ENCODE results near the gene SLC27A1. TPM values are rescaled to one million over a fixed set of nuclear protein-coding genes. Genes with fewer than 3 reads are reported as not detected.

The SLC27A1 gene
- total and polyA plus RNA-seq, 2 donors (not counting 3 experiments of a cell fraction or from before 2014, with no cell fraction given): 10.4 to 13.5 TPM

GRCh38 chr19:17490411-17490810 lies 20.1 kb downstream of the SLC27A1 start:
- FAIRE-seq (no peak), DNase-seq (ENCODE audit: low read depth, low spot score) (no peak)
- no peaks in the 10 kb centered on the region for H4K20me1 ChIP-seq (replicated peaks; ENCODE audit: control insufficient read depth, extremely low read depth, insufficient read depth, low read length)
- no peak overlapping the region for H3K4me2 ChIP-seq (ENCODE audit: insufficient read depth, low read length)
- H3K27me3 ChIP-seq (ENCODE audit: control insufficient read depth in 2 of 2, insufficient read depth in 2 of 2, low read length in 2 of 2): no peaks in the 10 kb centered on the region
- no peak for TF ChIP-seq POLR2A (IDR thresholded peaks at IDR 0.05; ENCODE audit: low read depth, low read length)
- TF ChIP-seq, protein P1, sequence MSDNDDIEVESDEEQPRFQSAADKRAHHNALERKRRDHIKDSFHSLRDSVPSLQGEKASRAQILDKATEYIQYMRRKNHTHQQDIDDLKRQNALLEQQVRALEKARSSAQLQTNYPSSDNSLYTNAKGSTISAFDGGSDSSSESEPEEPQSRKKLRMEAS (IDR thresholded peaks at IDR 0.05; ENCODE audit: insufficient read depth, insufficient read length): no peak
- no peaks in the 10 kb centered on the region for H3K36me3 ChIP-seq (ENCODE audit: control insufficient read depth in 2 of 2, extremely low read depth in 1 of 2, insufficient read depth in 2 of 2, low read length in 2 of 2)
- H2AFZ ChIP-seq (ENCODE audit: low read depth, low read length): no peak overlapping the region
- H3K9ac ChIP-seq (replicated peaks; ENCODE audit: extremely low read depth, insufficient read depth, low read length): no peak overlapping the region
- H3K9me3 ChIP-seq (replicated peaks; ENCODE audit: control insufficient read depth, insufficient read depth, low read length): no peaks in the 10 kb centered on the region
- H3K79me2 ChIP-seq (ENCODE audit: control insufficient read depth, insufficient read depth, low read length): no peaks in the 10 kb centered on the region
- intact Hi-C loops (cut with micrococcal nuclease) (no loop called here), dilution Hi-C loops (cut with MboI; ENCODE audit: extremely low pct_ligation_motif_present, low sequenced_read_pairs) (no loop called here)
- H3K4me1 ChIP-seq (ENCODE audit: control insufficient read depth, extremely low read depth, insufficient read depth, low read length): peaks cover 17% of the 10 kb centered on the region
- no peak overlapping the region for H3K27ac ChIP-seq (ENCODE audit: insufficient read depth, low read depth, low read length)
- ChIA-PET CTCF (no interaction called here), POLR2A (no interaction called here)
- no TSS peak for BruUV-seq (replicated peaks)
- H3K9me1 ChIP-seq (replicated peaks; ENCODE audit: control insufficient read depth, extremely low read depth, insufficient read depth, low read length): no peaks in the 10 kb centered on the region
- no peak overlapping the region for H3K4me3 ChIP-seq (replicated peaks in 1 of 3; ENCODE audit: insufficient read depth in 1 of 3, low read depth in 1 of 3, low read length in 3 of 3)

DNA sequence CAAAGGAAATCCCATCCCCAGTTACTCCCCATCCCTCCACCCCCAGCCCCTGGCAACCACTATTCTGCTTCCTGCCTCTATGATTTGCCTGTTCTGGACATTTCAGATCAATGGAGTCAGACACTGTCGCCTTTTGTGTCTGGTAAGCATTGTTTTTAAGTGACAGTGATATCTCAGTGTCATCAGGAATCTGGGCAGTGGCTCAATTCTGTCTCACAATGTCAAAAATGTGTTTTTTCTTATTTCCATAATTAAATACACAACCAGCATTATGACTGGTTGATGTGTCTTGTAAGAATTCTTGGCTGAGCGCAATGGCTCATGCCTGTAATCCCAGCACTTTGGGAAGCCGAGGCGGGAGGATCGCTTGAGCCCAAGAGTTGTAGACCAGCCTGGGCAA lies 21.0 kb downstream of the SLC27A1 start:
- no peak for TF ChIP-seq EZH2 (IDR thresholded peaks at IDR 0.05; ENCODE audit: borderline replicate concordance, low read depth, low read length, severe bottlenecking)
- H3K9ac ChIP-seq (replicated peaks; ENCODE audit: extremely low read depth, insufficient read depth, low read length): no peak overlapping the region
- dilution Hi-C loops (cut with MboI; ENCODE audit: extremely low pct_ligation_motif_present, low sequenced_read_pairs): no loop called here
- no peak overlapping the region for H3K27ac ChIP-seq (ENCODE audit: insufficient read depth, low read depth, low read length)
- intact Hi-C loops (cut with micrococcal nuclease): no loop called here
- no peaks in the 10 kb centered on the region for H3K9me3 ChIP-seq (replicated peaks; ENCODE audit: control insufficient read depth, insufficient read depth, low read length)
- no peaks in the 10 kb centered on the region for H3K79me2 ChIP-seq (ENCODE audit: control insufficient read depth, insufficient read depth, low read length)
- no peaks in the 10 kb centered on the region for H4K20me1 ChIP-seq (replicated peaks; ENCODE audit: control insufficient read depth, extremely low read depth, insufficient read depth, low read length)
- DNase-seq (ENCODE audit: low read depth, low spot score) (no peak), FAIRE-seq (no peak)
- no peak overlapping the region for H3K4me2 ChIP-seq (ENCODE audit: insufficient read depth, low read length)
- no TSS peak for BruUV-seq (replicated peaks)
- H3K4me3 ChIP-seq (replicated peaks in 1 of 3; ENCODE audit: insufficient read depth in 1 of 3, low read depth in 1 of 3, low read length in 3 of 3): no peak overlapping the region
- no peaks in the 10 kb centered on the region for H3K9me1 ChIP-seq (replicated peaks; ENCODE audit: control insufficient read depth, extremely low read depth, insufficient read depth, low read length)
- POLR2A ChIA-PET: interaction anchor here (0.6 kb wide), 1 partner anchor 63 kb away, joined by 6 read pairs; no protein-coding TSS in a partner anchor
- no peaks in the 10 kb centered on the region for H3K27me3 ChIP-seq (ENCODE audit: control insufficient read depth in 2 of 2, insufficient read depth in 2 of 2, low read length in 2 of 2)
- H3K36me3 ChIP-seq (ENCODE audit: control insufficient read depth in 2 of 2, extremely low read depth in 1 of 2, insufficient read depth in 2 of 2, low read length in 2 of 2): no peaks in the 10 kb centered on the region
- peaks cover 17% of the 10 kb centered on the region for H3K4me1 ChIP-seq (ENCODE audit: control insufficient read depth, extremely low read depth, insufficient read depth, low read length)
- no peak overlapping the region for H2AFZ ChIP-seq (ENCODE audit: low read depth, low read length)
- CTCF ChIA-PET: no interaction called here

Data from endothelial cell of umbilical vein (primary cell).